OCI-LY1 (cell line): Measurements from ENCODE around the gene ZC3H11A.

Experiments
- EZH2 ChIP-seq: fragments of 200-600 bp; sonication (generic), shearing (Covaris generic); IDR thresholded peaks from 2 replicates; pipeline ENCODE4 v1.8.0; 2017; ENCODE audit warnings: borderline replicate concordance, mixed run types, mild to moderate bottlenecking, antibody characterized with exemption, low read length, moderate library complexity, mixed read lengths
- TF ChIP-seq, protein P1 (sequence below): fragments of 200-600 bp; sonication (generic), shearing (Covaris generic); IDR thresholded peaks from 2 replicates; pipeline ENCODE4 v1.5.1; 2017; ENCODE audit warnings: mild to moderate bottlenecking, antibody characterized with exemption, low read length, moderate library complexity, mixed read lengths

DNA sequence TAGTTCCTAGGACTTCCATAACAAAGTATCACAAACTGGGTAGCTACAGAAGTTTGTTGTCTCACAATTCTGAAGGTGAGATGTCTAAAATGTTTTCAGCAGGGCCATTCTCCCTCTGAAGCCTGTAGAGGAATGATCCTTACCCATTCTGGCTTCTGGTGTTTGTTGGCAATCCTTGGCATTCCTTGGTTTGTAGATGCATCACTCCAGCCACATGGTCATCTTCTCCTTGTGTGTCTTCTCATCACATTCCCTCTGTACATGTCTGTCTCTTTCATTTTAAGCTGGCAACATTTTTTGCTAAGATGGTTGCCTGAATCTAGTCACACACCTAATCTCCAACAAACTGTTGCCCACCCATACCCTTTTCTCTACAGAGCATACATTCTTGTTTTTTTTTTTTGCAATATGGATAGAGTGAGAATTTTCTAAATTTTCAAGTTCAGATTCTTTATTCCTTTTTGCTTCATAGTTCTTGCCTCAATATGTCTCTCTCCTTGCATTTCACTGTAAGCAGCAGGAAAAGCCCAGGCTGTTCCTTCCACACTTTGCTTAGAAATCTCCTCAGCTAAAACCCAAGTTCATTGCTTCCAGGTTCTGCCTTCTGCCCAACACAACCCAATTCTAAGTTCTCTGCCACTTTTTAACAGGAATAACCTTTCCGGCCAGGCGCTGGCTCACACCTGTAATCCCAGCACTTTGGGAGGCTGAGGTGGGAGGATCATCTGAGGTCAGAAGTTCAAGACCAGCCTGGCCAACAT is 18.3 kb downstream of the ZC3H11A start:
- TF ChIP-seq, protein P1, sequence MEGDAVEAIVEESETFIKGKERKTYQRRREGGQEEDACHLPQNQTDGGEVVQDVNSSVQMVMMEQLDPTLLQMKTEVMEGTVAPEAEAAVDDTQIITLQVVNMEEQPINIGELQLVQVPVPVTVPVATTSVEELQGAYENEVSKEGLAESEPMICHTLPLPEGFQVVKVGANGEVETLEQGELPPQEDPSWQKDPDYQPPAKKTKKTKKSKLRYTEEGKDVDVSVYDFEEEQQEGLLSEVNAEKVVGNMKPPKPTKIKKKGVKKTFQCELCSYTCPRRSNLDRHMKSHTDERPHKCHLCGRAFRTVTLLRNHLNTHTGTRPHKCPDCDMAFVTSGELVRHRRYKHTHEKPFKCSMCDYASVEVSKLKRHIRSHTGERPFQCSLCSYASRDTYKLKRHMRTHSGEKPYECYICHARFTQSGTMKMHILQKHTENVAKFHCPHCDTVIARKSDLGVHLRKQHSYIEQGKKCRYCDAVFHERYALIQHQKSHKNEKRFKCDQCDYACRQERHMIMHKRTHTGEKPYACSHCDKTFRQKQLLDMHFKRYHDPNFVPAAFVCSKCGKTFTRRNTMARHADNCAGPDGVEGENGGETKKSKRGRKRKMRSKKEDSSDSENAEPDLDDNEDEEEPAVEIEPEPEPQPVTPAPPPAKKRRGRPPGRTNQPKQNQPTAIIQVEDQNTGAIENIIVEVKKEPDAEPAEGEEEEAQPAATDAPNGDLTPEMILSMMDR: no peak
- TF ChIP-seq EZH2: no peak
